ENCODE data around the gene DNAJC16.

The DNAJC16 gene

DNA sequence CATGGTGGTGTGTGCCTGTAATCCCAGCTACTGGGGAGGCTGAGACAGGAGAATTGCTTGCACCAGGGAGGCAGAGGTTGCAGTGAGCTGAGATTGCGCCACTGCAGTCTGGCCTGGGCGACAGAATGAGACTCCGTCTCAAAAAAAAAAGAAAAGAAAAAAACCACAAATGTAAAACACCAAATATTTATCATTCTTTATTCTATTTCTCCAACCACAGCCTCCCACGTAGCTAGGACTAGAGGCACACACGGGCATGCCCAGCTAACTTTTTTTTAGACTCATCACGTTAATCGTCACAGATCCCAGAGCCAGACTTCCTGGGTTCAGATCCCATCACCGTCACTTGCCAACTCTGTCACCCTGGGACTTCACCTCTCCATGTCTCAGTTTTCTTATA, 13.5 kb downstream of the DNAJC16 start:
- DNase-seq (ENCODE audit: low read depth in 2 of 2): peak in 1 of 2 experiments; percentile 20

GRCh38 chr1:15541231-15541792, 14.7 kb downstream of the DNAJC16 start:
- DNase-seq (ENCODE audit: low read depth in 2 of 2): no peak

DNA sequence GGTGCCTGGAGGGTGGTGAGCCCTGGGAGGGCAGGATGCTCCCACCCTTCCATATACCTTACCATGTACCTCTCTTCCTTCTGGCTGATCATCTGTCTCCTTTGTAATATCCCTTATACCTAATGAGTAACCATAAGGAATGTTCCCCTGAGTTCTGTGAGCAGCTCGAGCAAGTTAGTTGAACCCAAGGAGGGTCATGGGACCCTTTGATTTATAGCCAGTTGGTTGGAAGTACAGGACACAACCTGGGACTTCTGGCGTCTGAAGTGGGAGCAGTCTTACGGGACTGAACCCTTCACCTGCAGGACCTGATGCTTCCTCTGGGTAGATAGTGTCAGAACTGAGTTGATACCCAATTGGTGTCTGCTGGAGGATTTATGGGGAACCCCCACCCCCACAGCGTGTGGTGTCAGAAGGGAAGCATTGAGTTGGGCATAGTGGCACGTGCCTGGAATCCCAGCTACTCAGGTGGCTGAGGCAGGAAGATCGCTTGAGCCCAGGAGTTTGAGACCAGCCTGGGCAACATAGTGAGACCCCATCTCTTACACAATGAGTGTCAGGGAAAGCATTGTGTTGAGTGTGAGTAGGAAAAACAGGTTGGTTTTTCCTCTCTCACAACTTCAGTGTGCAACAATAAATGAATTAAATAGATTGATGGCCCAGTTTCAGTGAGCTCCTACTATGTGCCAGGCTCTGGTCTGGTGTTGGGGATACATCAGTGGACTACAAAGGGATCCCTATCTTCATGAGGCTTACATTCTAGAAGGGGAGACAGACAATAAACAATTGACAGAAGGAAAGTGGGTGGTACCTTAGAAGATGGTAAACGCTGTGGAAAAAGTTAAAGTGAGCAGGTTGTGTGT, 16.0 kb downstream of the DNAJC16 start:
- no peak for DNase-seq (ENCODE audit: low read depth in 2 of 2)

GRCh38 chr1:15543251-15543588, 16.6 kb downstream of the DNAJC16 start:
- DNase-seq (ENCODE audit: low read depth in 2 of 2): no peak

DNA sequence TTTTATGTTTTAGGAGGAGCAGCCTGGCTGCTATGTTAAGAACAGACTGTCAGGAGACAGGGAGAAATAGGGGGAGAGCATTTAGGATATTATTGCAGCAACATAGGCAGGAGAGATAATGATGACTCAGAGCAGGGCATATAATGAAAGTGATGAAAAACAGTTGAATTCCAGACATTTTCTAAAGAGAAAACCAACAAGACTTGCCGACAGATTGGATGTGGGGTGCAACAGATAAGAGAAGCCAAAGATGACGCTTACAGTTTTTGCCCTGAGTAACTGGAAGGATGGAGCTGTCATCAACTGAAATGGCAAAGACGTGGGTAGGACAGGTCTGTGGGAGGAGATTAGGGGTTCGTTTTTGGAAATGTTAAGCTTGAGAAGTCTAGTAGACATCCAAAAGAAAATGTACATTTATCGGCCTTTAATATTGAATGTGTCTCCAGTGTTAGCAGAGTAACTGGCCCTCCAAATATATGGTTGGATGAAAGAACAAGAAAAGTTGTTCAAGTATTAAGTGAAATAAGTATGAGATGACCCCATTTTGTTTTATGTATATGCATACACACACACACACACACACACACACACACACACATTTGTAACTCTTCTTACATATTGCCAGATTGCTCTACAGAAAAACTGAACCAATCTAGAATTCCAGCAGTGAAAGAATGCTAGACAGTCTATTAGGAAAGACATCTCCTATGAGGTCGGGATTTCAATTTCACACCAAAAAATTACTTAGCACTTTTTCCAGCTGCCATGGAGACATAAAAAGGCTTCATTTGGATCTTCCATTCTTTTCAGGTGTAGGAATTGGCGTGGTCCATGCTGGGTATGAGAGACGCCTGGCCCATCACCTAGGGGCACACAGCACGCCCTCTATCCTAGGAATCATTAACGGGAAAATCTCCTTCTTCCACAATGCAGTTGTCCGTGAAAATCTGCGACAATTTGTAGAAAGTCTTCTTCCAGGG, 17.2 kb downstream of the DNAJC16 start:
- DNase-seq (ENCODE audit: low read depth in 2 of 2): peak; percentile 51

DNA sequence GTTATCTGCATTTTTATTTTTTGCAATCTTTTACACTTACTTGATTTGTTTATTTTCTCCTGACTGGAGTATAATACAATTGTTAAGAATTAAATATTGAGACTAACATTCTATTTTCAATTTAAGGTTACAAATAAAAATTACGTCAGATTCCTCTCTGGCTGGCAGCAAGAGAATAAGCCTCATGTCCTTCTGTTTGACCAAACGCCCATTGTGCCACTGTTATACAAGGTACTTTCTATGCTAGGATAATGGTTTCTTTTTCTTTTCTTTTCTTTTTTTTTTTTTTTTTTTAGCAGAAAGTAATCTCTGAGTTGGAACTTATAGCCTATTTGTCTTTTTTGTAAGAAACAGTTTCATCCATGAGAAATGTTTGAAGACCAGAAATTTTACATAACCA, 20.0 kb downstream of the DNAJC16 start:
- DNase-seq (ENCODE audit: low read depth in 2 of 2): no peak

DNA sequence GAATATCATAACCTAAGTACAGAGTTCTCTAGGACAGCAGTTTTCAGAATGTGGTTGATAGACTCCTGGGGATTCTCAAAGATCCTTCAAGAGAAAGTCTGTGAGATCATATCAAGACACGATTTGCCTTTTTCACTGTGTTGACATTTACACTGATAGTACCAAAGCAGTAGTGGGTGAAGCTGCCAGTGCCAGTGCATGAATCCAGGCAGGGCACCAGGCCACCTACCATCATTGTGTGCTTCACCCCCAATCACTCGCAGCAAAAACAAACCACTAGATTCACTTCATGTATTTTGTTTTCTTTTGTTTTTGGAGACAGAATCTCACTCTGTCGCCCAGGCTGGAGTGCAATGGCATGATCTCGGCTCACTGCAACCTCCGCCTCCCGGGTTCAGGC, 23.9 kb downstream of the DNAJC16 start:
- DNase-seq (ENCODE audit: low read depth in 2 of 2): no peak

- DNase-seq (ENCODE audit: low read depth in 2 of 2): no peak
These were observed 30.4 kb downstream of the DNAJC16 start for GRCh38 chr1:15557008-15557407.

- no peak for DNase-seq (ENCODE audit: low read depth in 2 of 2)
These were observed 30.9 kb downstream of the DNAJC16 start for GRCh38 chr1:15557594-15557993.

DNA sequence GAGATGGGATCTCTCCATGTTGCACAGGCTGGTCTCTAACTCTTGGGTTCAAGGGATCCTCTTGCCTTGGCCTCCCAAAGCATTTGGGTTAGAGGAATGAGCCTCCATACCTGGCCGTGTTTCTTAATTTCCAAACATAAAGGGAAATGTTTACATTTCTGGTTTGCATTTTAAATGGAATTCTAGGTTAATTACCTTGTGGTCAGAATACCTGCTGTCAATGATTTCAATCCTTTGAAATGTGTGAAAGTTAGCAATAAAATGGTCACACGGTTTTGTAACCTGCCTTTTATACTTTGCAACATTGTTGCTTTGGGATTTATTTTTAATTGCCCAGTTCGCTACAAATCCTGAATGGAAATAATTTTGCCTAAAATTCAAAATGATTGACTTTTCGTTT, 31.9 kb downstream of the DNAJC16 start:
- no peak for DNase-seq (ENCODE audit: low read depth in 2 of 2)

- DNase-seq (ENCODE audit: low read depth in 2 of 2): no peak
These were observed 32.7 kb downstream of the DNAJC16 start for GRCh38 chr1:15559189-15559810.

DNA sequence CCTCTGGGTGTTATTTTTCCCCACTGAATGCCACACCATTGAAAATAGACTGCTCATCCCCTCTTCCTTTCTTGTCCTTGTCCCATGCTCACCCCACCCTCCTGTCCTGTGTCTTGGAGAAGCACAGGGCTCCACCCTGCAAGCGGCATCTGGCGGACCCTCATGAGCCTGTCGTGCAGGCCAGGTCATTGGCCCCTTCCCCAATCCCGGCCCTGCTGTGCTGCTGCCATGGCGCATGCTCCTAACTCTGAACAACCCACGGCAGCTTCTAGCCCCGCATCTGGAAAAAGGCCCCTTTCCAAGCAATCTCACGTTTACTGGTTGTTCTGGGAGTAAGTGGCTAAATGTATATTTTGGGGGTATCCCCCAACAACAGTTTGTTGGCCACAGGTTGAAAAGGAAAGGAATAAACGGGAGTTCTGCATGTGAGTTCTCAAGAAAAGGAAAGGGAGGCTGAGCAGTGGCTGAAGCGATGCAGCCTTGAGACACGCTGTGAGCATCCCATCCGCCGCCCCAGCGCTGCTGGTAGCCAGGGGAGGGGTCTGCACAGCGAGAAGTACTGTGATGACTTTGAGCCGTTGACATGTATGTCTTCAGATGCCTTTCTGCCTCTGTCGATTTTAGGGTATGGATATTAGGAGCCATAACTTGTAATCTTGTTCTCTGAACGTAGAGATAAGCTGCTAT, 41.9 kb downstream of the DNAJC16 start:
- no peak for DNase-seq (ENCODE audit: low read depth in 2 of 2)

DNA sequence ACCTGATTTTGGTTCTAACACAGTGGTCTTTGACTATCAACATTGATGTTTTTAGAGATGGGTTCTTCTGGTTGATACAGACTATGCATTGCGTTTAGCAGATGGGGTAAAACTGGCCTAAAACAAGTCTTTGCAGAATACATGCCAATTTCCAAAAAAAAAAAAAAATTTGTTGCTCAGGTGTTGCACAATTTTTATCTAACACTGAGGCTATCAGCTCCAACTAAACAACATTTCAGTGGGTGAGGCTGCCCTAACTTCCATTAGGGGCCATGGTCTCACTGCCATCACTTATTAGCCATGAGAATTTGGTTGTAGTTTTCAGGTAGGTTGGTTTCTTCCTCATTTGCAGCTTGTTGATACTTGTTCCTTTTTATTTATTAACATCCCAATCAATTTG, 44.2 kb downstream of the DNAJC16 start:
- DNase-seq (ENCODE audit: low read depth in 2 of 2): no peak

DNA sequence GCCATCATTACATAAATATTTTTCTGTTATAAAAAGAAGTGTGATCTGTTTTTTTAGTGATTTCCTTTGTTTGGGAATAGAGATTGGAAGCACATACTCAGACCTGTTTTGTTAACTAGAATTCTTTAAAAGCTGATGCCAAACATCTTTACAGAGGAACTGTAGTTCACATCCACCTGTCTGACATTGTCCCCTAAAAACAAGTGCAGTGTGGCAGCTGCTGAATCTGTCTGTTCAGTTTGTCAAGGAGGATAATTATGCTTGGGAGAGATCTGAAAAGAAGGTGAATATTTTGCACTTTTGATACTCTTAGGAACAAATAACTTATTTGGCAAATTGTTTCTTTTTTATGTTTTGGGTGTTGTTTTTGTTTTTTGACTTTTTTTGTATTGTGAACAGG, 44.6 kb downstream of the DNAJC16 start:
- no peak for DNase-seq (ENCODE audit: low read depth in 2 of 2)

- DNase-seq (ENCODE audit: low read depth in 2 of 2): no peak
These were observed 46.8 kb downstream of the DNAJC16 start for GRCh38 chr1:15573477-15573876.

DNA sequence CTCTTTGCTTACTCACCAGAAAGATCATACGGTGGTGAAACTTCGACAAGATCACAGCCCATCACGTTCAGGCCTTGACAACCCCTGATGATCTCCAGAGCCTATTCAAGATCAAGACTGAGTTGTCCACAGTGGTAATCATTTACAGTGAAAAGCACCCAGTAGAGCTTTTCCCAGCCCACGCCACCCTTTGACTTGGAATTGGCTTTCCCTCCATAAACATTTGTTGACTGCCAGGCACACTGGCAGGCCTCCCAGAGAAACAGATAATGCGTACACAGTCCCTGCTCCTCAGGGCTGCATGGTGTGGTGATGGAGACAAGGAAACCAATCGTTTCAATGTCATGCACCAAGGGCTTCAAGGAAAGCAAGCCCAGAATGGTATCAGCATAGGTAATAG, 48.1 kb downstream of the DNAJC16 start:
- DNase-seq (ENCODE audit: low read depth in 2 of 2): no peak

DNA sequence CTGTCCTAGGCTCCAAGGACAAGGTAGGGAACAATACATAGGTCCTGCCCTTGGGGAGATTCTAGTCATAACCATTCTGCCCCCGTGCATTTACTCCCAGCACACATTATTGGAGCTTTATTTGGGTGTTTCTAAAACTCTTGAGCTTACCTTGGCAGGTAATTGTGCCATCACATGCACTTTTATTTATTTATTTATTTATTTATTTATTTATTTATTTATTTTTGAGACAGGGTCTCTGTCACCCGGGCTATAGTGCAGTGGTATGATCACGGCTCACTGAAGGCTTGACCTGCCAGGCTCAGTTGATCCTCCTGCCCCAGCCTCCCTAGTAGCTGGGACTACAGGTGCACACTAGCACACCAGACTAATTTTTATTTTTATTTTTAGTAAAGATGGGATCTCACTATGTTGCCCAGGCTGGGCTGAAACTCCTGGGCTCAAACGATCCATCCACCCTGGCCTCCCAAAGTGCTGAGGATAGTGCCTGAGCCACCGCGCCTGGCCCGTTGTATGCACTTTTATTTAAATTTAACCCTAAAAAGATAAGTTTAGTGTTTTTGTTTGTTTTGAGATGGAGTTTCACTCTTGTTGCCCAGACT, 49.0 kb downstream of the DNAJC16 start:
- DNase-seq (ENCODE audit: low read depth in 2 of 2): no peak

- no peak for DNase-seq (ENCODE audit: low read depth in 2 of 2)
These were observed 51.0 kb downstream of the DNAJC16 start for GRCh38 chr1:15577691-15578090.

DNA sequence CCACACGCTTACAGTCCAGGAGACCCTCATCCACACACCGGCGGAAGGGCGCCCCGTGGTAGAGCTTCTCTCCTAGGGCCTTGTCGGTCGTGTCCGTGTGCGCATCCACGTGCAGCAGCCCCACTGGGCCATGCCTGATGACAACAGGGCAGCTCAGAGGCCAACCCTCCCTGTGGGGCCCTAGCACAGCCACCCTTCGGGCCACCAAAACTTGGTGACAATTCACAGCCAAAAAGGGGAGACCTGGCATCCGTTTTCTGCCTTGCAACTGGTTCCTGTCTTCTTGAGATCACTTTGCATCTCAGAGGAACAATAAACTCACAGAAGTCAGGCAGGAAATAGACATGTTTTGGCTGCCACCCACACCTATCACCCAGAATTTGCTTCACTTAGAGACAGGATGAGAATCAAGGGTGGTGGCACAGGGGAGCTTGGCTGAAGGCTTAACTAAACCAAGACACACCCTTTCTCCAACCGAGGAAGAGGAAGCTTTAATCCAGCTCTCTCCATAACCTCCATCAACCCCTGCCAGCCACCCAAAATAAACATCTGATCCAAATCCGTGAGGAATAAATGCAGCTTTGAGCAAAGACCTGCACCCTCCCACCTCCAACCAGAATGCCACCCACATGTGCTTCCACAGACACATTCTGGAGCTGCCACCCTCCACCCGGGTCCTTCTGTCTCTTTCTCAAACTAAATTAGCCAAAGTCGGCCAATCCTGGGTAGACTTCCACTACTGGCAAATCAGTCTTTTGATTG, 52.5 kb downstream of the DNAJC16 start:
- no peak for DNase-seq (ENCODE audit: low read depth in 2 of 2)

DNA sequence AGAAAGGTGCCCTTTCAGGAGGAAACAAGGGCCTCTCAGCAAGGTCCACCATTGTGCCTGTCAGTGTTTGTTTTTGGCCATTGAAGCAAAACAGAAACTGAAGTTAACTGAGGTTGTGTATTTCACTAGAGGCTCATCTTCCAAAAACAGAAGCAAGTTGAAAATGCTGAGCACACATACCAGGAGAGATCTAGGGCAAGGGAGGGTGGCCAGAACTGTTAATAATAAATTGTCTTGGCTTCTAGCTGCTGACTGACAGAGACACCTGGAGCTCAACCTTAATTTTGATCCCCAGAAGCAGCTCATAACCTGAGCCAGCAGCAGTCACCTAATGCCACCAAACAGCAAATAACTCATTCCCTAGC, 53.0 kb downstream of the DNAJC16 start:
- DNase-seq (ENCODE audit: low read depth in 2 of 2): no peak

All from fibroblast of skin of left quadriceps (primary cell).